Measurements from ENCODE around the gene SORBS1. TPM values are rescaled to one million over a fixed set of nuclear protein-coding genes. Genes with fewer than 3 reads are reported as not detected.

The SORBS1 gene
- total RNA-seq, 2 donors from 2014 or later = 16.7 to 17.9 TPM

DNA sequence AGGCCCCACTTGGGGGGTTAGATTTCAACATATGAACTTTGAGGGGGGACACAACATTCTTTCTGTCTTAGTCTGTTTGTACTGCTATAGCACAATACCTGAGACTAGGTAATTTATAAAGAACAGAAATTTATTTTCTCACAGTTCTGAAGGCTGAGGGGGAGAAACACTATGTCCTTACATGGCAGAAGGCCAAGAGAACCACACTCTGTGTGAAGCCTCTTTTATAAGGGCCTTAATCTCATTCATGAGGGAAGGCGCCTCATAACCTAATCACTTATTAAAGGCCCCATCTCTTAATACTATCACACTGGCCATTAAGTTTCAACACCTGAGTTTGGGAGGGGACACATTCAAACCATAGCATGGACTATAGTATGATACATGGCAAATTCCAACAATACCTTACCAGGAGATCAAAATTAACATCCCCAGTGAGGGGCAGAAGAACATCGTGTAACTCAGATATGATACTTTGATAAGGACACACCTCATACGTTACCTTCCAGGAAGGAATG, 261.1 kb downstream of the SORBS1 start:
- TF ChIP-seq, protein P1, sequence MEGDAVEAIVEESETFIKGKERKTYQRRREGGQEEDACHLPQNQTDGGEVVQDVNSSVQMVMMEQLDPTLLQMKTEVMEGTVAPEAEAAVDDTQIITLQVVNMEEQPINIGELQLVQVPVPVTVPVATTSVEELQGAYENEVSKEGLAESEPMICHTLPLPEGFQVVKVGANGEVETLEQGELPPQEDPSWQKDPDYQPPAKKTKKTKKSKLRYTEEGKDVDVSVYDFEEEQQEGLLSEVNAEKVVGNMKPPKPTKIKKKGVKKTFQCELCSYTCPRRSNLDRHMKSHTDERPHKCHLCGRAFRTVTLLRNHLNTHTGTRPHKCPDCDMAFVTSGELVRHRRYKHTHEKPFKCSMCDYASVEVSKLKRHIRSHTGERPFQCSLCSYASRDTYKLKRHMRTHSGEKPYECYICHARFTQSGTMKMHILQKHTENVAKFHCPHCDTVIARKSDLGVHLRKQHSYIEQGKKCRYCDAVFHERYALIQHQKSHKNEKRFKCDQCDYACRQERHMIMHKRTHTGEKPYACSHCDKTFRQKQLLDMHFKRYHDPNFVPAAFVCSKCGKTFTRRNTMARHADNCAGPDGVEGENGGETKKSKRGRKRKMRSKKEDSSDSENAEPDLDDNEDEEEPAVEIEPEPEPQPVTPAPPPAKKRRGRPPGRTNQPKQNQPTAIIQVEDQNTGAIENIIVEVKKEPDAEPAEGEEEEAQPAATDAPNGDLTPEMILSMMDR (conservative IDR thresholded peaks at IDR 0.05) = no peak
- Histone ChIP-seq H3K27ac (ENCODE audit: low read depth, low read length) (no peak overlapping the region), H3K27me3 (ENCODE audit: control insufficient read depth, insufficient read depth, low read length, poor library complexity, severe bottlenecking) (peaks cover 5% of the 10 kb centered on the region), H3K4me3 (ENCODE audit: low read length) (no peak overlapping the region), H3K36me3 (ENCODE audit: control insufficient read depth, insufficient read depth, low read length) (no peaks in the 10 kb centered on the region), H3K4me1 (ENCODE audit: control insufficient read depth, insufficient read depth, low read length) (peaks cover 20% of the 10 kb centered on the region), H3K9ac (ENCODE audit: extremely low read depth, low read length, poor library complexity, severe bottlenecking) (no peak overlapping the region), H3K9me3 (ENCODE audit: control insufficient read depth, low read length) (no peaks in the 10 kb centered on the region)
- WGBS, 2 experiments (ENCODE audit: insufficient coverage in 1 of 2, insufficient read length in 1 of 2) = 100% methylated on average over 3 of the region's 3 CpGs; no CpG with 5 or more reads in 1 of the 2 experiments
- H3K9me3 Mint-ChIP-seq = no peaks in the 10 kb centered on the region
- H3K4me3 Mint-ChIP-seq = no peak overlapping the region
- H3K27me3 Mint-ChIP-seq (ENCODE audit: insufficient read depth) = peaks cover 32% of the 10 kb centered on the region
- no peaks in the 10 kb centered on the region for H3K36me3 Mint-ChIP-seq (ENCODE audit: low read depth)
- H3K4me1 Mint-ChIP-seq = peaks cover 12% of the 10 kb centered on the region
- DNase-seq = no peak
- H3K27ac Mint-ChIP-seq = no peak overlapping the region

DNA sequence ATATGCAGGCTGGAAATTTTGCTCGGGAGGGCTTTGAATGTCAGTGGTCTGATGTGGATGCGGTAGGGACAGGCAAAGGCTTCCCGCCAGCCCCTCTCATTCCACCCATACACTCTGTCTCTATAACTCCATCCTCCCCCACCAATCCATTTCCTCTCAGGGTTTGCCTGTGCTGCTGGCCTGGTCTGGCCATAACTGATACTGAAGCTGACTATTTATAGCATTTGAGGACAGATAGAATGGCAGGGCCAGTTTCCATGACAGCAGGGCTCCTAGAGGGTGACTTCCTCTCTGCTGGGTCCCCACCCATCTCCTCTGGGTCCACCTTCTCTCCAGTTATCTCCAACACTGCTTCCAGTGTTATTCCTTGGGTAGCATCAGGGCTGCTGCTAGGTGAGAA, 263.8 kb downstream of the SORBS1 start:
- Mint-ChIP-seq H3K9me3 (no peaks in the 10 kb centered on the region), H3K36me3 (ENCODE audit: low read depth) (no peaks in the 10 kb centered on the region), H3K27me3 (ENCODE audit: insufficient read depth) (peaks cover 58% of the 10 kb centered on the region), H3K4me3 (no peak overlapping the region), H3K4me1 (peaks cover 19% of the 10 kb centered on the region), H3K27ac (no peak overlapping the region)
- no peak overlapping the region for H3K27ac ChIP-seq (ENCODE audit: low read depth, low read length)
- peaks cover 14% of the 10 kb centered on the region for H3K27me3 ChIP-seq (ENCODE audit: control insufficient read depth, insufficient read depth, low read length, poor library complexity, severe bottlenecking)
- whole genome bisulfite sequencing, 2 experiments (ENCODE audit: insufficient coverage in 1 of 2, insufficient read length in 1 of 2) = 100% methylated on average over 3 of the region's 3 CpGs; no CpG with 5 or more reads in 1 of the 2 experiments
- DNase-seq = no peak
- no peaks in the 10 kb centered on the region for H3K36me3 ChIP-seq (ENCODE audit: control insufficient read depth, insufficient read depth, low read length)
- peaks cover 9% of the 10 kb centered on the region for H3K4me1 ChIP-seq (ENCODE audit: control insufficient read depth, insufficient read depth, low read length)
- no peak overlapping the region for H3K9ac ChIP-seq (ENCODE audit: extremely low read depth, low read length, poor library complexity, severe bottlenecking)
- TF ChIP-seq, protein P1 (conservative IDR thresholded peaks at IDR 0.05) = no peak
- no peak overlapping the region for H3K4me3 ChIP-seq (ENCODE audit: low read length)
- H3K9me3 ChIP-seq (ENCODE audit: control insufficient read depth, low read length) = no peaks in the 10 kb centered on the region

GRCh38 chr10:95296764-95297163, 264.4 kb downstream of the SORBS1 start:
- WGBS, 2 experiments (ENCODE audit: insufficient coverage in 1 of 2, insufficient read length in 1 of 2) = 93 to 95% methylated on average over 4 of the region's 4 CpGs
- H3K9me3 Mint-ChIP-seq = no peaks in the 10 kb centered on the region
- no peaks in the 10 kb centered on the region for H3K36me3 Mint-ChIP-seq (ENCODE audit: low read depth)
- TF ChIP-seq, protein P1 (conservative IDR thresholded peaks at IDR 0.05) = no peak
- H3K27me3 ChIP-seq (ENCODE audit: control insufficient read depth, insufficient read depth, low read length, poor library complexity, severe bottlenecking) = peaks cover 14% of the 10 kb centered on the region
- H3K36me3 ChIP-seq (ENCODE audit: control insufficient read depth, insufficient read depth, low read length) = no peaks in the 10 kb centered on the region
- no peak overlapping the region for H3K27ac Mint-ChIP-seq
- H3K4me3 ChIP-seq (ENCODE audit: low read length) = no peak overlapping the region
- H3K27ac ChIP-seq (ENCODE audit: low read depth, low read length) = no peak overlapping the region
- no peaks in the 10 kb centered on the region for H3K9me3 ChIP-seq (ENCODE audit: control insufficient read depth, low read length)
- peaks cover 19% of the 10 kb centered on the region for H3K4me1 Mint-ChIP-seq
- no peak overlapping the region for H3K9ac ChIP-seq (ENCODE audit: extremely low read depth, low read length, poor library complexity, severe bottlenecking)
- no peak for DNase-seq
- no peak overlapping the region for H3K4me3 Mint-ChIP-seq
- peaks cover 9% of the 10 kb centered on the region for H3K4me1 ChIP-seq (ENCODE audit: control insufficient read depth, insufficient read depth, low read length)
- peaks cover 61% of the 10 kb centered on the region for H3K27me3 Mint-ChIP-seq (ENCODE audit: insufficient read depth)

Measured in endodermal cell (in vitro differentiated cells).